Uterus (tissue), 4 donors: ENCODE data around the gene PKD1. TPM values are rescaled to one million over a fixed set of nuclear protein-coding genes. Genes with fewer than 3 reads are reported as not detected.

Experiments
- DNase-seq, 2 donors: peaks; one replicate each; pipeline ENCODE4 v3.0.0-alpha.2; 2019 to 2020
- H3K27ac ChIP-seq, 2 donors: fragments of 200-600 bp; sonication (generic); 1 replicate in 1 of 2; 2 replicates in 1 of 2; pipeline ENCODE4 v1.5.1; 2016 to 2018
- H3K27me3 ChIP-seq, 2 donors: fragments of 200-600 bp; sonication (generic); one replicate each; pipeline ENCODE4 v1.5.1; 2018 to 2019; ENCODE audit warnings: control low read depth in 1 of 2
- H3K36me3 ChIP-seq, 2 donors: fragments of 200-600 bp; sonication (generic); one replicate each; pipeline ENCODE4 v1.5.1; 2019; ENCODE audit warnings: control low read depth in 1 of 2
- H3K4me1 ChIP-seq, 2 donors: fragments of 200-600 bp; sonication (generic); one replicate each; pipeline ENCODE4 v1.5.1; 2018 to 2019; ENCODE audit warnings: control low read depth in 1 of 2
- H3K4me3 ChIP-seq, 2 donors: fragments of 200-600 bp; sonication (generic); 1 replicate in 1 of 2; 2 replicates in 1 of 2; pipeline ENCODE4 v1.5.1; 2018 to 2019; ENCODE audit warnings: mild to moderate bottlenecking in 1 of 2
- H3K9me3 ChIP-seq, 2 donors: fragments of 200-600 bp; sonication (generic); one replicate each; pipeline ENCODE4 v1.5.1; 2019; ENCODE audit warnings: control low read depth in 1 of 2
- POLR2A ChIP-seq, 2 donors: fragments of 450-650 bp; IDR thresholded peaks; one replicate each; pipeline ENCODE4 v1.6.1; 2016; ENCODE audit warnings: antibody characterized with exemption in 2 of 2, mild to moderate bottlenecking in 1 of 2, moderate library complexity in 1 of 2
- intact Hi-C: fragments of 100-400 bp; cut with DNase I; formaldehyde crosslinking; loops from one replicate; pipeline ENCODE4 v1.15.1; 2023; ENCODE audit warnings: low total_unique reads
- total RNA-seq, 4 donors: library from RNA; depleted of rRNA in 3 of 4; stranded (reverse); fragments of >200 nt in 3 of 4; gene quantifications; one replicate each; pipeline versions ENCODE4 v1.1.0 to v1.2.4, GENCODE V29; 2014 to 2023
- TF ChIP-seq, protein P1 (sequence below), 4 experiments: fragments of 200-600 bp in 2 of 4; fragments of 450-650 bp in 2 of 4; sonication (generic) in 2 of 4; IDR thresholded peaks; one replicate each; pipeline ENCODE4 v1.5.1; 2016 to 2019; ENCODE audit warnings: antibody characterized with exemption in 4 of 4, mild to moderate bottlenecking in 2 of 4, moderate library complexity in 1 of 4
- donor health status: DM: yes; HTN: yes; CAD: no.

PKD1 gene
- total RNA-seq, 4 donors from 2014 or later = 149 to 383 (median 197) TPM

DNA sequence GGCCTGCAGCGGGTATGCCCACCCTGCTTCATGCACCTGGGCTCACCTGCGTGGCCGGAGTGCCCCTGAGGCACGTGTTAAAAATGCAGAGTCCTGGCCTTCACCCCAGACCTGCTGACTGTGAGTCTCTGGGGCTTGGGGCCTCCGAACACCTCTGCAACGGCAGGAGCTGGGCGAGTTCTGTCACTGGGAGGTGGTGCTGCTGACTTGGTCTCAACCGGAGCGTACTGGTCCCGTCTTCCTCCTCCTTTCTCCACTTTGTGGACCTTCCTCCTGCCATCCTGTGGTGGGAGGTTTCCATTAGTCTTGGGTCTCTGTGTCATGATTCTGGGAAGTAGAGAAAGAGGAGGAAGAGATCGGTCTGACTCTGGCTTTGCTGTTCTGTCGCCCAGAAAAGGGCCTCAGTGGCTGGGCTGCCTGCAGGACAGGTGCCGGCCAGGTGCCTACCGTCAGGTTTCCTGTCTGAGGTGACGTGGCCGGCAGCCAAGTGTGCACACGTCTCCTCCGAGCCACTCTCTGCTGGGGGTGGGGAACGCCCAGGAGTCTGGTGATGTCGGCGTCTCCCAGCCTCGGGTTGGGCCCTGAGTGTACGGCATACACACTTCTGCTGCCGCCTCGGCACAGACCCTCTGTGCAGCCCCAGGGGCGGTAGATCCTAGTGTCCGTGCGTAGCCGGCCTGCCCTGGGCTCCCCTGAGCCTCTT lies 81.0 kb downstream of the PKD1 start:
- Histone ChIP-seq H3K36me3 (no peaks in the 10 kb centered on the region), H3K9me3 (no peaks in the 10 kb centered on the region), H3K27me3 (no peaks in the 10 kb centered on the region), H3K4me1 (no peaks in the 10 kb centered on the region), H3K27ac (no peak overlapping the region), H3K4me3 (no peak overlapping the region)
- no peak for TF ChIP-seq POLR2A (IDR thresholded peaks at IDR 0.05)
- TF ChIP-seq, protein P1, sequence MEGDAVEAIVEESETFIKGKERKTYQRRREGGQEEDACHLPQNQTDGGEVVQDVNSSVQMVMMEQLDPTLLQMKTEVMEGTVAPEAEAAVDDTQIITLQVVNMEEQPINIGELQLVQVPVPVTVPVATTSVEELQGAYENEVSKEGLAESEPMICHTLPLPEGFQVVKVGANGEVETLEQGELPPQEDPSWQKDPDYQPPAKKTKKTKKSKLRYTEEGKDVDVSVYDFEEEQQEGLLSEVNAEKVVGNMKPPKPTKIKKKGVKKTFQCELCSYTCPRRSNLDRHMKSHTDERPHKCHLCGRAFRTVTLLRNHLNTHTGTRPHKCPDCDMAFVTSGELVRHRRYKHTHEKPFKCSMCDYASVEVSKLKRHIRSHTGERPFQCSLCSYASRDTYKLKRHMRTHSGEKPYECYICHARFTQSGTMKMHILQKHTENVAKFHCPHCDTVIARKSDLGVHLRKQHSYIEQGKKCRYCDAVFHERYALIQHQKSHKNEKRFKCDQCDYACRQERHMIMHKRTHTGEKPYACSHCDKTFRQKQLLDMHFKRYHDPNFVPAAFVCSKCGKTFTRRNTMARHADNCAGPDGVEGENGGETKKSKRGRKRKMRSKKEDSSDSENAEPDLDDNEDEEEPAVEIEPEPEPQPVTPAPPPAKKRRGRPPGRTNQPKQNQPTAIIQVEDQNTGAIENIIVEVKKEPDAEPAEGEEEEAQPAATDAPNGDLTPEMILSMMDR (IDR thresholded peaks at IDR 0.05) = no peak
- DNase-seq = no peak
- intact Hi-C loops = no loop called here

DNA sequence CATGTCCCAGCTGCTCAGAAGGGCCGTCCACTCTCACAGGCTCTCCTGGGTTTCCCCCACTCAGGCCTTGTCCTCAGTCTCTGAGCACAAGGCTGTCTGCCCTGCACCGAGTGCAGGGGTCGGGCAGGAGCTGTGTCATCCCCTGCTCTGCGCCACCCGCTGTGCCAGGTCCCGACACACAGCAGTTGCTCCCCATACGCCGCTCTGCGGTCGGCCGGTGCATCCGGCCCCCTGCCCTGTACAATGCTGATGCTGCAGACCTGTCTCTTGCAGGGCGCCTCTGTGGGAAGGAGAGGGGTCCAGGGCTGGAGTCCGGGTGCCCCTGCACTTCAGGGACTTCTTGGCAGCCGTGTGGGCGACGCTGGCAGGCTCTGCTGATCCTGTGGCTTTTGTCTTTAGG lies 81.8 kb downstream of the PKD1 start:
- TF ChIP-seq, protein P1 (IDR thresholded peaks at IDR 0.05) = no peak
- no peak for TF ChIP-seq POLR2A (IDR thresholded peaks at IDR 0.05)
- Histone ChIP-seq H3K27ac (no peak overlapping the region), H3K36me3 (no peaks in the 10 kb centered on the region), H3K9me3 (no peaks in the 10 kb centered on the region), H3K27me3 (no peaks in the 10 kb centered on the region), H3K4me3 (no peak overlapping the region), H3K4me1 (no peaks in the 10 kb centered on the region)
- DNase-seq = no peak
- intact Hi-C loops = no loop called here

DNA sequence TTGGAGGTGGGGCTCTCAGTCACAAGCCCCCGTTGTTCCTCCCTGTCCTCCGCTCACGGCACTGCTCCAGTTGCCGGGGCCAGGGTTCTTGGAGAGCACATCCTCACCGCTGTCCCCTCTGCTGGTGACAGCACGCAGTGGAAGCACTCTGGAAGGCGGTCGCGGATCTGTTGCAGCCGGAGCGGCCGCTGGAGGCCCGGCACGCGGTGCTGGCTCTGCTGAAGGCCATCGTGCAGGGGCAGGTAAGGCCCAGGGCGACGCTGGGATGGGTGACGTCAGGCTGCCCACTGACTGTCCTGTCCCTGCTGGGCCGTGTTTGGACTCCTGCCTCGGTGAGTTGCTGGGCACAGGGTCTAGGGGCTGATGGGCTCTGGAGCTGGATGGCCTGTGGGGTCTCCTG lies 82.5 kb downstream of the PKD1 start:
- intact Hi-C loops = no loop called here
- no peaks in the 10 kb centered on the region for H3K27me3 ChIP-seq
- TF ChIP-seq, protein P1 (IDR thresholded peaks at IDR 0.05) = no peak
- no peak for TF ChIP-seq POLR2A (IDR thresholded peaks at IDR 0.05)
- H3K27ac ChIP-seq = no peak overlapping the region
- H3K4me1 ChIP-seq = peaks cover 0 to 5% of the 10 kb centered on the region in 2 donors
- H3K9me3 ChIP-seq = no peaks in the 10 kb centered on the region
- no peaks in the 10 kb centered on the region for H3K36me3 ChIP-seq
- DNase-seq = no peak
- no peak overlapping the region for H3K4me3 ChIP-seq

DNA sequence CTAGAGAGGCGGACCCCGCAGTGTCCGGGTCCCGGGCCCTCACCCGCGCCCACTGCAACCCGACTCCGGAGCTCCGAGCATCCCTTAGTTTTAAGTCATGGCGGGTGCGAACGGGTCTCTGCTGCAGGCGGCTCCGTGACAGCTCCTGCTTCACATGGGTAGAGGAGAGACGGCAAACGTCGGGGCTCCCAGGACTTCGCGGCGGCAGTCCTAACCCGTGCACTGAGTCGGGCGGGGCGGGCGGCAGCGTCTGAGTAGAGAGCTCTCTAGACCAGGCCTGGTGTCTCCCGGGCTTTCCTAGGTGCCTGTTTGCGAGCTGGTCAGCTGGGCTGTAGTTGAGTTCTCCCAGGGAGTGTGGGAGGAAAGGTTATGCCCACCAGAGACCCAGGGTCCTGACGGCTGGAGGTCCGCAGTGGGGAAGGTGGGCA lies 87.6 kb downstream of the PKD1 start:
- Histone ChIP-seq H3K9me3 (no peaks in the 10 kb centered on the region), H3K36me3 (no peaks in the 10 kb centered on the region), H3K4me3 (peak overlapping the region; percentile 66 to 75), H3K27me3 (no peaks in the 10 kb centered on the region), H3K27ac (peak overlapping the region; percentile 73 to 74), H3K4me1 (peaks cover 0 to 18% of the 10 kb centered on the region in 2 donors)
- DNase-seq = no peak
- TF ChIP-seq, protein P1 (IDR thresholded peaks at IDR 0.05) = no peak
- TF ChIP-seq POLR2A (IDR thresholded peaks at IDR 0.05) = no peak
- intact Hi-C loops = no loop called here

DNA sequence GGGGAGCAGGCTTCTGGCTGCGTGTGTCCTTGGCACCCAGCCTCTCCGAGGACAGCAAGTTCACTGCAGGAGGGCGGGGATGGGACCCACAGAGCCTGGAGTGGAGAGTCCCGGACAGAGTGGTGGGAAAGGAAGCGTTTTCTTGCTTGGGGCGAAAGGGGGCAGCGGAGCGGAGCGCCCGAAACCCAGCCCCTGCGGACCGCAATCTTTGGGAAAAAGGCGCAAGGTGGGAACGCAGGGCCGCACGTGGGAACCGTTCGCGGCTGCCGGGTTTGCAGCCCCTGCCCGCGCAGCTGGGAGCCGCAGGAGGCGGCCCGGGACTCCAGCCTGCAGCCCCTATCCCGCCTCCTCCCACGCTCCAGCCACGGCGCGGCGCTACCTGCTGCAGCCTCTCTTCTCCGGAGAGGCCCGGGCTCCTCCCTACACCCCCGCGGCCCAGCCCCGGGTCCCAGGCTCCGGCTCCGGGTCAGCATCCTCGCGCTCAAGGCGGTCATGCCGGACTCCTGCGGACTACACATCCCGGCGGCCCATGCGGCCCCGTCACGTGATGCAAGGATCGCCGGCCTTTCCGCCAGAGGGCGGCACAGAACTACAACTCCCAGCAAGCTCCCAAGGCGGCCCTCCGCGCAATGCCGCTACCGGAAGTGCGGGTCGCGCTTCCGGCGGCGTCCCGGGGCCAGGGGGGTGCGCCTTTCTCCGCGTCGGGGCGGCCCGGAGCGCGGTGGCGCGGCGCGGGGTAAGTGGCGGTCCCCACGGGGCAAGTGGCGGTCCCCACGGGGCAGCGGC lies 88.2 kb downstream of the PKD1 start, which contains the start of the genes NTHL1 and TSC2:
NTHL1 (minus strand) TSS at position 505 of the 786 bp plus-strand sequence; CDS start at position 494, 11 bp downstream.
TSC2 (plus strand) TSS at position 656 of the 786 bp plus-strand sequence. CDS start 631 bp downstream, outside the sequence.
- H3K27ac ChIP-seq = peak within 1 kb of the TSS; percentile 73 to 74
- DNase-seq = peak; percentile 95 to 96
- H3K4me3 ChIP-seq = peak within 1 kb of the TSS; percentile 66 to 75
- peak in 1 of 2 donors; percentile 54 for TF ChIP-seq POLR2A (IDR thresholded peaks at IDR 0.05)
- TF ChIP-seq, protein P1 (IDR thresholded peaks at IDR 0.05) = peak; percentile 31 to 77 (median 50)
- H3K27me3 ChIP-seq = no peaks in the 10 kb centered on the region
- H3K9me3 ChIP-seq = no peaks in the 10 kb centered on the region
- H3K4me1 ChIP-seq = peaks cover 0 to 18% of the 10 kb centered on the region in 2 donors
- intact Hi-C loops = no loop called here
- H3K36me3 ChIP-seq = no peaks in the 10 kb centered on the region
